ENCODE measurements around the gene CARD16. TPM values are rescaled to one million over a fixed set of nuclear protein-coding genes. Genes with fewer than 3 reads are reported as not detected.
"Not testable (repeated sequence)": the region's sequence is repeated elsewhere in the genome, so short reads cannot be mapped to it uniquely, and the experiment has no call there.

The CARD16 gene
- 11.0 TPM for polyA plus RNA-seq (2012; ENCODE audit: insufficient read depth, insufficient read length)

DNA sequence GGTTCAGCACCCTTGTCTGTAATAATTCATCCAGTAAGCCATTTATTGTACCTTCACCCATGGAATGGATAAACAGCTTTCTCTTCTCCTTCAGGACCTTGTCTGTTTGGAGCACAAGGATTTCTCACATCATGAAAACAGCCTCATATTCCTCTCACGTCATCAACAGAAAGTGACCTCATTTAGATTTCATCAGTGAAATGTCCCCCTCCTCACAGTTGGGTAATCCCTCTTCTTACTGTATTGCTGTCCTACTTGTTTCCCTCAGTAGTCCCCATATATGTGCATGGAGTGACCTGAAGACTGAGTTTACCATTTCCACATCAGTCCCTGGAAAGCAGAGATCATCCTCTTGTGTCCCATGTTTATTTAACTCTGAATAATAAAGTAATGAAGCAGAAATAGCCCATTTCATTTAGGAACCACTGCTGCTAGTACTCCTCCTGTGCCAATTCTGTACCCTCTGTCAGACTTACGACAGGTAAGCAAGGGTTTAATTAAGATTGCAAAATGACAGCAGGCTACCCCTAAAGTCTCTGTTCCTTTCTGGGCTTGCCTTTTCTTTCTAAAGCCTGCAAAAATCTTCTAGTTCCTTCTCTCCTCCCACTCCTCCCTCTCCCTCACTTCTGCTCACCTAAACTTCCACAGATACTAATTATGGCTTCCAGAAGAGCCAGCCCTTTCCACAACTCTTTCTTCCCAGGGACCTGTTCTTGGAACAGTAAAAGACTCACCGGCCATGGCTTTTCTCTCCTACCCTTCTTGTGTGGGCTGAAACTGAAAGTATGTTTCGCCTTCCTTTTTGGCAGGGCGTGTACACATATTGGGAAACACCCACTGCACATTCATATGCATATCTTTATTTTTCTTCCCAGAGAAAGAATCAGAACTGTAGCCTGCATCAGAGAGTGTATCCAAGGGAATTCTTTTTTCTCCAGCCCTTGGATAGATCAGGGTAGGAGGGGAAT lies at the start of gene CARD16:
TSS of gene CARD16 (minus strand) at position 779 of the 968 bp plus-strand sequence. CDS start at position 741, 38 bp downstream.
- not testable (repeated sequence) for H3K4me3 ChIP-seq (ENCODE audit: low read length); DNase-seq (ENCODE audit: low read depth, low spot score)

DNA sequence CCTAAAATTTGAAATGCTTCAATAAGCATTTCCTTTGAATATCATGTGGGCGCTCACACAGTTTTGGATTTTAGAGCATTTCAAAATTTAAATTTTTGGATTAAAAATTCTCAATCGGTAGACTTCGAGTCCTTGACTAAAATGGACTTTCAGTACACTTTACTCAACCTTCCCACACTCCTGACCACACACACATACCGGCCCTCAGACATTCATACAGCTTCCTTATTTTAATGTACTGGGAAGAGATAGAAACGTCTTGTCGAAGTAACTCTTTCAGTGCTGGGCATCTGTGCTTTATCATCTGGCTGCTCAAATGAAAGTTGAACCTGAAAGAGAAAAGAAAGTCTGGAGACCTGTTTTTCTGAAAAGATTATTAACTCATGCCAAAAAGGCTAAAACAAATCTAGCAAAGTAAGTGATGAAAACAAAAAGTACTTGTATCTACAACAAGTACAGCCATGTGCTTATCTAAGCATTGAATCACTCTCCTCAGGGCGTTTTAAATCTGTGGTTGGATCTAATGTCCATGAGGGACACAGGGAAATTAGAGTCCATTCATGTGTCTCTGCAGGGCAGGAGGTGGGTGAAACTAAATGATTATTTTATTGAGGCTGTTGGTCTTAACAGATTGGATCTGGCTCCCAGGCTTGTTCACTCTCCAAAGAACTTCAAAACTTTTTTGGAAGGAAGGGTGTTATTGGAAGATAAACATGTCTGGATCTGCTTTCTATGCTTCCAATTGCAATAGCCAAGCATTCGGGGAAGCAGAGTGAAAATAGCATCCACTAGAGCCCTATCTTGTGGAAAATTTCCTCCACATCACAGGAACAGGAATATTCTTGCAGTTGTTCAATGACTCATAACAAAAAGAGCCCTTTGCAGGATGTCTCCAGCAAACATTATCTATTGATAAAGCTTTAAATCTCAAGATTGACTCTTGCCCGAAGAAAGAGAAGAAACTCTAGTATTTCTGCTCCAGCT lies 47.4 kb upstream of the CARD16 start:
- no peak overlapping the region for H3K4me3 ChIP-seq (ENCODE audit: low read length)
- no peak for DNase-seq (ENCODE audit: low read depth, low spot score)

DNA sequence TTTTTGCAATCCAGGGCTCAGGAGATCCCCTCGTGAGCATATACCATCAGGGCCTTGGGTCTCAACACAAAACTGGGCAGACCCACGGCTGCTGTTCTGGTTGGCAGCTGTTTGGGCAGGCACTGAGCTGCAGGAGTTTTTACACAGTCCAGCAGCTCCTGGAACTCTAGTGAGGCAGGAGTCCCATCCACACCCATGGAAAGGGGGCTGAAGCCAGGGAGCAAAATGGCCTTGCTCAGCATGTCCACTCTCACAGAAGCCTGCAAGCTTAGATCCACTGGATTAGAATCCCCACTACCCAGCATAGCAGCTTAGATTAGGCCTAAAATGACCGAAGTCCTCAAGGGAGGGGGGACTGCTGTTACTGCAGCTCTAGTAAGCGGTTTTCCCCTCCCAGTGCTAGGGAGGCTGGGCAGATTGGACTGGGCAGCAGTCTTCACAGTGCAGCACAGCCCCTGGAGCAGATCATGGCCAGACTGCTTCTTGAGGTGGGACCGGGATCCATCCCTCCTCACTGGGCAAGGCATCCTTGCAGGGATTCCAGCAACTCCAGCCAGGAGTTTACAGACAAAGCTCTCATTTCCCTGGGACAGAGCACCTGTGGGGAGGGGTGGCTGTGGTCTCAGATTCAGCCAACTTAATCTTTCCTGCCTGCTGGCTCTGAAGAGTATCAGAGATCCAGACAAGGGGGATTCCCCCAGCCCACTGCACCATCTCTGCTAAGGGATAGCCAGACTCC lies 36.4 kb upstream of the CARD16 start:
- no peak for DNase-seq (ENCODE audit: low read depth, low spot score)
- H3K4me3 ChIP-seq (ENCODE audit: low read length): no peak overlapping the region

DNA sequence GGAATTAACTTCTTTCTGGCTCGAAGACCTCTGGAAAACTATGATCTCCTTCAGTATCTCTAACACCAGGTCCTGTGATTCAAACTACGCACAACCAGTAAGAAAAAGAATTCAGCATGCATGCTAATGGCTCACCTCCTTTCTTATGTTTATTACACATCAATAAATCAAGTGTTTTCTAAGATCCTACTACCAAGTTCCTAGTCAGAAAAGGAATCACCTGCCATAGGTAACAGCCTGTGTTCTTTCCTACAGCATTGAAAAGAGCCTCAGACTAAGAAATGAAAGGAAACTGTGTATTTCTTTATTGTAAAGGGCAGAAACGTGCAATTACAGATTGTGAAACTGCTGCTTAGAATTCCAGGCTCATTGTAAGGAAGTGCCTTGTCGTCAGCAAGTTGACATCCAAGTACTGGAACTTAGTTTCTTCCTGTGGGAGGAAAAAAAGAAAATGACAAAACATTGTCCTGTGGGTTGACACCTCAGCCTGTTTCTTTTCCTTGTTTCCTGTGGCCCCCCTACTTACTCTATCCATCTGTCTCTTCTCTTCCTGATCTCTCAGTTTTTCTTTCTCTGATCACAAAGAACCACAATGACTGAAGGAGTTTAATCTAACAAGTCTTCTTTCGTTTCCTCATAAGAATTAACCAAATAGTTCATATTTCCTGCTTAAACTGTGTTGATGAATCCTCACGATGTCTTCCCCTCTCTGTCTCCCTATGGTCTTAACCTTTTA lies 35.2 kb upstream of the CARD16 start:
- not testable (repeated sequence) for H3K4me3 ChIP-seq (ENCODE audit: low read length); DNase-seq (ENCODE audit: low read depth, low spot score)

DNA sequence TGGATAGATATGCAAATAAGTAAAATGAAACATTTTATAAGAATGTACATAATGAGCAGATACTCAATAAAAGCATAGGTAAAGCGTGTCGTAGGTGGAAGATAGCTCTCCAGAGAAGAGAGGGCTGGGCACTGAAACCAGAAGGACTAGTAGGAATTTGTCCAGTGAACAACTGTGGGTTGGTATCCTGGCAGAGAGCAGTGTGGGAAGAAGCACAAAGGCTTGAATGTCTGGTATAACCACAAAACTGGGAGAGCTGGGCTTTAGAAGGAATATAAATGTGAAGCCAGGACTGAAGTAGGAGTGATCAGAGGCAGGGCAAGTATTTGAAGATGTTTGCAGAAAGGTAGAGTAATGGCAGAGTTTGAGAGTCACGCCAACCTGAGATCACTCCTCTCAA lies 33.1 kb upstream of the CARD16 start:
- DNase-seq (ENCODE audit: low read depth, low spot score): no peak

DNA sequence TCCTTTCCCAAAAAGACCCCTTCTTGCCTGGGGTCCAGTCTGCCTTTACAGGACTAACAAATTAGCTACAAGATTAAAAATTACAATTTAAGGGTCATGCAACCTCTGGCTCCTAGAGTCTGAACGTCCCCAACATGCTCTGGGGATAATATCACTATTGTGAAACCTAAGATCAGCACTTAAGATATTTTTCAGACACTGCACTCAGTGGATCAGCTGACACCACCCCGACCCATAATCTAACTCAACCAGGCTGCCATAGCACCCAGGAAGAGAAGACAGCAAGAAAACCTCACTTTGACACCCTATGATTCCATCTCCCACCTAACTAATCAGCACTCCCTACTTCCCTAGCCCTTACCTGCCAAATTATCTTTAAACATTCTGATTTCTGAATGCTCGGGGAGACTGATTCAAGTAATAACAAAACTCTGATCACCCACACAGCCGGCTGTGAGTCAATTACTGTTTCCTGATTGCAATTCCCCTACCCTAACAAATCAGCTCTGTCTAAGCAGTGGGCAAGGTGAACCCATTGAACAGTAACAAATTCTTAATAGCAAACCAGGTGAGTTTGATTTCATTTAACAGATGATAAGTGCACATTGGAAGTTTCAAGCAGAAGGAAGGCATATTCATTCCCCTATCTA lies 32.1 kb upstream of the CARD16 start:
- not testable (repeated sequence) for DNase-seq (ENCODE audit: low read depth, low spot score)

More for the DNA sequence above, 33.1 kb upstream of the CARD16 start:
- no peak overlapping the region for H3K4me3 ChIP-seq (ENCODE audit: low read length)

DNA sequence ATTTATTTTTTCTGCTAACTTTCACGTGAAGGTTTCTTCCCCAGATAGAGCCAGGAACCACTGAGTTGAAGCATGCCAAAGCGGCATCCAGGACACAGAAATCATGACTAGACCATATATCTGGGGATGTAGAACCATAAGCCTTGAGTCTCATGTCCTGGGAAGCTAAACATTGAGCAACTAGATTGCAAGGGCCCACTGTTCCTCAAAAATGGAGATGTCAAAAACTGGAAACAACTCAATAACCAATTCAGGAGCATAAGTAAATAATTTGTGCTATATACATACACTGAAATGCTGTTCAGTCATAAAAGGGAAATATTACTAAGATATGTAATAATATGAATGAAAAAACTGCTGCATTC lies 29.0 kb upstream of the CARD16 start:
- no peak overlapping the region for H3K4me3 ChIP-seq (ENCODE audit: low read length)
- DNase-seq (ENCODE audit: low read depth, low spot score): no peak

More for the DNA sequence above, 32.1 kb upstream of the CARD16 start:
- H3K4me3 ChIP-seq (ENCODE audit: low read length): not testable (repeated sequence)

DNA sequence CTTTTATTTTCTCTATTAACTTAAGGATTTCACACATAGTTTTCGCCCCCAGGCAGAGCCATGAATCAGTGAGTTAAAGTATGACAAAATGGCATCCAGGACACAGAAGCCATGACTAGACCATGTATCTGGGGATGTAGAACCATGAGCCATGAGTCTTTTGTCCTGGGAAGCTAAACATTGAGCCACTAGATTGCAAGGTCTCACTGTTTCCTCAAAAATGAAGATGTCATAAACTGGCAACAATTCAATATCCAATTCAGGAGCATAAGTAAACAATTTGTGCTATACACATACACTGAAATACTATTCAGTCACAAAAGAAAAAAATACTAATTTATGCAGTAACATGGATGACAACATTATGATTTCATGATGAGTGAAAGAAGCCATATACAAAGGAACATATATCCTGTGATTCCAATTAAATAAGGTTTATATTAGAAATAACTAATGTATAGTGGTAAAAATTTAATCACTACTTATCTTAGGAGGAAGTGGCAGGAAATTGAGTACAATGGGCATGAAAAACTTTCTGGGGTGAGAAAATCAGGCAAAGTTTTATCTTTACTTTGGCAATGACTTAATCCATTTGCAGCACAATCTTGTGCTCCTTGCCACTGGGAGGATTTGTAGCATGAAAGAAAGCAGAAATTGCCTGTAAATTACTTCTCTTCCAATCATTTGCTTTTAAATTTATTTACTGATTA lies 28.5 kb upstream of the CARD16 start:
- no peak for DNase-seq (ENCODE audit: low read depth, low spot score)
- no peak overlapping the region for H3K4me3 ChIP-seq (ENCODE audit: low read length)

DNA sequence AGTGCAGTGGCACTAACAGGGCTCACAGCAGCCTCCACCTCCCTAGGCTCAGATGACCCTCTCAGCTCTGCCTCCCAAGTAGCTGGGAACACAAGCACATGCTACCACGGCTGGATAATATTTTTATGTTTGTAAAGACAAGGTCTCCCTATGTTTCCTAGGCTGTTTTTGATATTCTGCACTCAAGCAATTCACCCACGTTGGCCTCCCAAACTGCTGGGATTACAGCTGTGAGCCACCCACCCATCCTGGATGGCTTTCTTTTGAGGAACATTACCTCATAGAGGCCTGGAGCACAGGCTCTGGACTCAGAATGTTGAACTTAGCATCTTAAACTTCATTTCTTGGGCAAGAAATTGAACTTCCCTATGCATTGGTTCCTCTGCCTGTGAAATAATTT lies 26.9 kb upstream of the CARD16 start:
- H3K4me3 ChIP-seq (ENCODE audit: low read length); DNase-seq (ENCODE audit: low read depth, low spot score): not testable (repeated sequence)

DNA sequence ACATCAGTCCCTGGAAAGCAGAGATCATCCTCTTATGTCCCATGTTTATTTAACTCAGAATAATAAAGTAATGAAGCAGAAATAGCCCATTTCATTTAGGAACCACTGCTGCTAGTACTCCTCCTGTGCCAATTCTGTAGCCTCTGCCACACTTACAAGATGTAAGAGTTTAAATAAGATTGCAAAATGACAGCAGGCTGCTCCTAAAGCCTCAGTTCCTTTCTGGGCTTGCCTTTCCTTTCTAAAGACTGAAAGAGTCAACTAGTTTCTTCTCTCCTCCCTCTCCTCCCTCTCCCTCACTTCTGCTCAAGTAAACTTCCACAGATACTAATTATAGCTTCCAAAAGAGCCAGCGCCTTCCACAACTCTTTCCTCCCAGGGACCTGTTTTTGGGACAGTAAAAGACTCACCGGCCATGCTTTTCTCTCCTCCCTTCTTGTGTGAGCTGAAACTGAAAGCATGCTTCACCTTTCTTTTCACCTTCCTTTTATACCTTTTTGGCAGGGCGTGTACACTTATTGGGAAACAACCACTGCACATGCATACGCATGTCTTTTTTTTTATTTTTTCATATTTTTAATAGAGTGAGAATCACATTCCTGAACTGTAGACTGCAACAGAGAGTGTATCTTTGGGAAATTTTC lies 26.1 kb upstream of the CARD16 start:
- no peak for DNase-seq (ENCODE audit: low read depth, low spot score)
- H3K4me3 ChIP-seq (ENCODE audit: low read length): no peak overlapping the region

DNA sequence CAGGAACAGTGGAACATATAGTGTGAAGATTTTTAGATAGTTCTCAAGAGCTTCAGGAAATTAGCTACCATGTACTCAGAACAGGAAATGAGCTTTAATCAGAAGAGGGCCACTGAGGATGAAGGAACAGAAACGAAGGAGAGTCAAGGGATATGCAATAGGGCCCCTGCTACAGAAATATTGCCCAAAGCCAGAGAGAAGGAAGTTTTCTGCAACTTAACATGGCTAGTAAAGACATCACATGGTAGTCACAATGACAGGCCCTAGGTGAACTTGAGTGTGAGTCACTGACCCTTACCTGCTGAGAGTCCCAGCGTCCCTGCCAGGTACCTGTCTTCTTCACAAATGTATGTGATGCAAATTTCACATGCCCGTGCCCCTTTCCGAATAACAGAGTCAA lies 25.2 kb upstream of the CARD16 start:
- H3K4me3 ChIP-seq (ENCODE audit: low read length): no peak overlapping the region
- no peak for DNase-seq (ENCODE audit: low read depth, low spot score)

DNA sequence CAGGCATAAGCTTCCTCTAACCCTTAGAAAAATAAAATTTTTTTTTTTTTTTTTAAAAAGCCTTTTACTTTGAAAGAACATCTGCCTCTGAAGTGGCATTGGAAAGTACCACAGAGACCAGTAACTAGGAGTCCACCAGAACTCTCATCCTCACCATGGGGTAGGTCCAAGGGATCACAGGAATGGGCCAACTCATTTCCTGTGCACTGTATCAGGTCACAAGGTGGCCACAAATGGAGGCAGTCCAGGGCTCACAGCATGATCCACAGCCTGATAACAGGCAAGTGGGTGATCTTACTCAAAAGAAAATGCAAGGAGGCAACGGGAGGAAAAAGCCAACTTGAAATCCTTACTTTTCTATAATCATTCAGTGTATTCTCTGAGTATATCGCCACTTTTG lies 24.6 kb upstream of the CARD16 start:
- not testable (repeated sequence) for DNase-seq (ENCODE audit: low read depth, low spot score)

DNA sequence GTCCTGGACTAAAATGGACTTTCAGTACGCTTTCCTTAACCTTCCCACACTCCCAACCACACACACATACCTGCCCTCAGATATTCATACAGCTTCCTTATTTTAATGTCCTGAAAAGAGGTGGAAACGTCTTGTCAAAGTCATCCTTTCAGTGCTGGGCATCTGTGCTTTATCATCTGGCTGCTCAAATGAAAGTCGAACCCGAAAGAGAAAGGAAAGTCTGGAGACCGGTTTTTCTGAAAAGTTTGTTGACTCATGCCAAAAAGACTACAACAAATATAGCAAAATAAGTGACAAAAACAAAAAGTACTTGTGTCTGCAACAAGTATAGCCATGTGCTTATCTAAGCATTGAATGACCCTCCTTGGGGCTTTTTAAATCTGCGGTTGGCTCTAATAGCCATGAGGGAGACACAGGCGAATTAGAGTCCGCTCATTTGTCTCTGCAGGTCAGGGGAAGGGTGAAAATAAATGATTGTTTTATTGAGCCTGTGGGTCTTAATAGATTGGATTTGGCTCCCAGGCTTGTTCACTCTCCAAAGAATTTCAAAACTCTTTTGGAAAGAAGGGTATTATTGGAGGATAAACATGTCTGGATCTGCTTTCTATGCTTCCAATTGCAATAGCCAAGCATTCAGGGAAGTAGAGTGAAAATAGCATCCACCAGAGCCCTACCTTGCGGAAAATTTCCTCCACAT lies 18.3 kb upstream of the CARD16 start:
- not testable (repeated sequence) for H3K4me3 ChIP-seq (ENCODE audit: low read length); DNase-seq (ENCODE audit: low read depth, low spot score)

More for the DNA sequence above, 24.6 kb upstream of the CARD16 start:
- not testable (repeated sequence) for H3K4me3 ChIP-seq (ENCODE audit: low read length)

DNA sequence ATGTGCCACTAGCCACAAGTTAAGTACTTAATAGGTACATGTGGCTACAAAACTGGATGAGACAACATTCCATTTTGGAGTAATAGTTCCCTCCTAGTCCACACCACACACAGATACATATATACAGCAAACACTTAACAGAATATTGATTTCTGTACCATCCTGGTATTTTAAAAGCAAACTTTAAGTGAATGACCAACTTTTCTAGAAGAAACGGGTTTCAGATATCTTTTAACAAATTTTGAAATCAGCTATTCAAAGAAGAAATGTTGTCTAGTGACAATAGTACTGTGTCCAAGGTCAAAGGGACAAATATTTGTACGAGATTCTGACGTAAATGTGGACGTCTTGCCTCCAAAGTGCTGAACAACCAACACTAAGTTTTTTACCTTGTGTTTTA lies 12.3 kb upstream of the CARD16 start:
- no peak overlapping the region for H3K4me3 ChIP-seq (ENCODE audit: low read length)
- no peak for DNase-seq (ENCODE audit: low read depth, low spot score)

DNA sequence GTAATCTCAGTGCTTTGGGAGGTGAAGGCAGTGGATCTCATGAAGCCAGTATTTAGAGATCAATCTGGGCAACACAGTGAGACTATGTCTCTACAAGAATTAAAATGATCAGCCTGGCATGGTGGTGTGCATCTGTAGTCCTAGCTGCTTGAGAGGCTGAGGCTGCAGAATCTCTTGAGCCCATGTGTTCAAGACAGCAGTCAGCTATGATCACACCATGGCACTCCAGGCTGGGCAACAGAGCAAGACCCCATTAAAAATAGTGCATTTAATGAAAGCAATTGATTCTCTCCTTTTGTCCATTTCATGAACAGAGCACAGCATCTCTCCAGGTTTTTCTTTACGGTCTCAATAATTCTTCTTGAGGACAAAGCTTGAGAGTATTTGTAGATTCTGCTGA lies 11.3 kb upstream of the CARD16 start:
- no peak overlapping the region for H3K4me3 ChIP-seq (ENCODE audit: low read length)
- no peak for DNase-seq (ENCODE audit: low read depth, low spot score)

Data from Jurkat, Clone E6-1 (cell line).